B cell (primary cell): ENCODE measurements around the gene PSMG3. TPM values are rescaled to one million over a fixed set of nuclear protein-coding genes. Genes with fewer than 3 reads are reported as not detected.

Experiments
- ATAC-seq: fragments of 200-7000 bp; cut with Tn5 transposase; one replicate; pipeline ENCODE4 v1.10.0; 2021; ENCODE audit warnings: low read depth, mild to moderate bottlenecking, moderate number of reproducible peaks, moderate library complexity
- CTCF ChIA-PET: fragments of 350-600 bp; sonication (Branson Sonifier 250); formaldehyde crosslinking; loops from one replicate; lab custom pipeline; 2021; ENCODE audit warnings: antibody characterized with exemption, inconsistent platforms; lab: Charles Lee
- POLR2A ChIA-PET: fragments of 350-600 bp; sonication (Branson Sonifier 250); formaldehyde crosslinking; loops from one replicate; lab custom pipeline; 2021; ENCODE audit warnings: antibody characterized with exemption; lab: Charles Lee
- DNase-seq: peaks from one replicate; pipeline ENCODE4 v3.0.0; 2013
- H2AFZ ChIP-seq: 2 replicates; pipeline ENCODE4 v1.6.1; 2012; ENCODE audit warnings: mild to moderate bottlenecking, low read depth, low read length; ENCODE audit not compliant: insufficient read depth, poor library complexity, severe bottlenecking
- H3K27ac ChIP-seq, 2 donors: 1 replicate in 1 of 2; 2 replicates in 1 of 2; pipeline ENCODE4 v1.5.1; 2012 to 2013; ENCODE audit warnings: low read length in 2 of 2, mild to moderate bottlenecking in 2 of 2, moderate library complexity in 1 of 2
- H3K27me3 ChIP-seq, 4 experiments: fragments of 200-600 bp in 1 of 4; sonication (generic) in 1 of 4; replicated peaks in 1 of 4; 1 replicate in 2 of 4; 2 replicates in 2 of 4; pipeline versions ENCODE4 v1.6.1 to v1.7.0; 2013 to 2016; ENCODE audit warnings: low read length in 3 of 4, mild to moderate bottlenecking in 2 of 4, mixed read lengths in 1 of 4, moderate library complexity in 1 of 4; ENCODE audit not compliant: insufficient read depth in 4 of 4, control insufficient read depth in 3 of 4; ENCODE audit errors: control extremely low read depth in 1 of 4
- H3K36me3 ChIP-seq, 2 experiments: replicated peaks in 1 of 2; 1 replicate in 1 of 2; 2 replicates in 1 of 2; pipeline versions ENCODE4 v1.6.1 to v1.7.1; 2013; ENCODE audit warnings: low read length in 1 of 2; ENCODE audit not compliant: insufficient read depth in 2 of 2, control insufficient read depth in 1 of 2; ENCODE audit errors: control extremely low read depth in 1 of 2, extremely low read depth in 1 of 2
- H3K4me1 ChIP-seq, 2 donors: fragments of 200-600 bp in 1 of 2; sonication (generic) in 1 of 2; 1 replicate in 1 of 2; 2 replicates in 1 of 2; pipeline versions ENCODE4 v1.5.1 to v1.6.1; 2013 to 2017; ENCODE audit warnings: low read length in 2 of 2; ENCODE audit not compliant: control insufficient read depth in 2 of 2, insufficient read depth in 2 of 2
- H3K4me2 ChIP-seq: replicated peaks from 2 replicates; pipeline ENCODE3; 2012; ENCODE audit warnings: mild to moderate bottlenecking, low read depth, low read length; ENCODE audit not compliant: poor library complexity, severe bottlenecking
- H3K4me3 ChIP-seq, 5 experiments: fragments of 200-600 bp in 1 of 5; sonication (generic) in 1 of 5; 1 replicate in 3 of 5; 2 replicates in 2 of 5; pipeline versions ENCODE4 v1.5.1 to v1.7.0; 2011 to 2016; ENCODE audit warnings: low read length in 4 of 5, mild to moderate bottlenecking in 4 of 5, low read depth in 2 of 5, control low read depth in 1 of 5, moderate library complexity in 1 of 5; ENCODE audit not compliant: insufficient read depth in 1 of 5; ENCODE audit errors: control extremely low read depth in 1 of 5, extremely low read depth in 1 of 5
- H3K79me2 ChIP-seq: fragments of 200-600 bp; sonication (generic); one replicate; pipeline ENCODE4 v1.6.0; 2016; ENCODE audit warnings: low read length; ENCODE audit not compliant: control insufficient read depth, insufficient read depth
- H3K9ac ChIP-seq: fragments of 200-600 bp; sonication (generic); 2 replicates; pipeline ENCODE4 v1.6.1; 2017; ENCODE audit warnings: mild to moderate bottlenecking, low read length, moderate library complexity
- H3K9me3 ChIP-seq, 3 donors: one replicate each; pipeline versions ENCODE4 v1.6.1 to v1.7.1; 2013; ENCODE audit warnings: low read length in 2 of 3; ENCODE audit not compliant: control insufficient read depth in 2 of 3, insufficient read depth in 1 of 3; ENCODE audit errors: control extremely low read depth in 1 of 3
- H4K20me1 ChIP-seq: 2 replicates; pipeline ENCODE4 v1.6.0; 2012; ENCODE audit warnings: mild to moderate bottlenecking, low read length; ENCODE audit not compliant: insufficient read depth, control insufficient read depth, poor library complexity, severe bottlenecking
- H3K27ac Mint-ChIP-seq: one replicate; pipeline ENCODE4 v1.8.0; 2021; ENCODE audit warnings: mixed read lengths
- H3K27me3 Mint-ChIP-seq: one replicate; pipeline ENCODE4 v1.8.0; 2021; ENCODE audit warnings: mixed read lengths
- H3K4me1 Mint-ChIP-seq: one replicate; pipeline ENCODE4 v1.8.0; 2021; ENCODE audit warnings: mixed read lengths
- H3K4me3 Mint-ChIP-seq: one replicate; pipeline ENCODE4 v1.8.0; 2021; ENCODE audit warnings: mixed read lengths
- H3K9me3 Mint-ChIP-seq: one replicate; pipeline ENCODE4 v1.8.0; 2022; ENCODE audit warnings: mixed read lengths; ENCODE audit not compliant: insufficient read depth
- EZH2 ChIP-seq: IDR thresholded peaks from 2 replicates; pipeline ENCODE4 v1.6.1; 2012; ENCODE audit warnings: borderline replicate concordance, low read depth, mild to moderate bottlenecking, moderate library complexity, low read length; ENCODE audit not compliant: insufficient read depth, poor library complexity, severe bottlenecking
- WGBS: methylation state at CpG from one replicate; pipeline ENCODE4 v1.1.5; 2013; ENCODE audit warnings: missing lambda C conversion rate; ENCODE audit not compliant: insufficient coverage; 5-methylcytosine and 5-hydroxymethylcytosine counted together
- intact Hi-C: fragments of 100-400 bp; cut with micrococcal nuclease; formaldehyde crosslinking; loops from one replicate; pipeline ENCODE4 v1.10.0; 2022
- polyA plus RNA-seq: library from polyadenylated mRNA; depleted of rRNA; stranded (reverse); fragments of >200 nt; gene quantifications from 2 replicates; pipeline ENCODE4 v1.2.3, GENCODE V29; 2012
- total RNA-seq, 2 donors: library from RNA; stranded (reverse); fragments of 120-200 nt in 1 of 2; gene quantifications; 1 replicate in 1 of 2; 2 replicates in 1 of 2; pipeline versions ENCODE4 v1.2.3 to v1.2.4, GENCODE V29; 2013 to 2022
- TF ChIP-seq, protein P1 (sequence below): fragments of 200-600 bp; IDR thresholded peaks from one replicate; pipeline ENCODE4 v1.8.0; 2022; ENCODE audit warnings: antibody characterized with exemption, mild to moderate bottlenecking

The PSMG3 gene
- total and polyA plus RNA-seq, 2 donors (not counting 1 experiment from before 2014, with no cell fraction given), result 27.4 to 75.7 TPM

DNA sequence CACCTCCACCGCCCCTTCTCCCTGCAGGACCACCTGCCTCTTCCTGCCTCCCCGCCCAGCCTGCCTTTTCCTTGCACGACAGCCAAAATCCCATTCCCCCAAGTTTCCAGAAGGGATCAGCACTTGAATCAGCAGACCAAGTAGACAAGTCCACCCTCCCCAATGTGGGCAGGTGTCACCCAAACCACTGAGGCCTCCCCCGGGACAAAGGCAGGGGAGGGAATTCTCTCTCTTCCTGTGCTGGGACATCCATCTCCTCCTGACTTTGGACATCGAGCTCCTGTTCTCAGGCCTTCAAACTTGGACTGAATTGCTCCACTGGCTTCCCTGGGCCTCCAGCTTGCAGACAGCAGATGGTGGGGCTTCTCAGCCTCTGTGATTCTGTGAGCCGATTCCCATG, 21.6 kb upstream of the PSMG3 start:
- peaks cover 0 to 37% (median 17%) of the 10 kb centered on the region in 4 experiments for H3K27me3 ChIP-seq
- H3K4me1 ChIP-seq, result peaks cover 26 to 29% of the 10 kb centered on the region in 2 donors
- no peaks in the 10 kb centered on the region for H4K20me1 ChIP-seq
- peak overlapping the region; percentile 56 for H3K9ac ChIP-seq
- peaks cover 28% of the 10 kb centered on the region for H3K27me3 Mint-ChIP-seq
- peak overlapping the region; percentile 49 for H2AFZ ChIP-seq
- H3K9me3 Mint-ChIP-seq, result peaks cover 2% of the 10 kb centered on the region
- H3K9me3 ChIP-seq, result peaks cover 0 to 15% (median 0%) of the 10 kb centered on the region in 3 donors
- no peaks in the 10 kb centered on the region for H3K79me2 ChIP-seq
- H3K36me3 ChIP-seq, result no peaks in the 10 kb centered on the region
- 62% methylated on average over 6 of the region's 6 CpGs for whole genome bisulfite sequencing
- ChIA-PET POLR2A (no interaction called here), CTCF (interaction anchor here (1.3 kb wide), 1 partner anchor 11 kb away, joined by 4 read pairs; no protein-coding TSS in a partner anchor)
- H3K4me3 Mint-ChIP-seq, result peak overlapping the region; percentile 59
- peaks cover 29% of the 10 kb centered on the region for H3K4me1 Mint-ChIP-seq
- H3K4me3 ChIP-seq, result peak overlapping the region in 1 of 5 experiments; percentile 52
- H3K4me2 ChIP-seq, result peak overlapping the region; percentile 86
- intact Hi-C loops, result no loop called here
- peak overlapping the region; percentile 51 for H3K27ac Mint-ChIP-seq
- H3K27ac ChIP-seq, result no peak overlapping the region
- TF ChIP-seq, protein P1, sequence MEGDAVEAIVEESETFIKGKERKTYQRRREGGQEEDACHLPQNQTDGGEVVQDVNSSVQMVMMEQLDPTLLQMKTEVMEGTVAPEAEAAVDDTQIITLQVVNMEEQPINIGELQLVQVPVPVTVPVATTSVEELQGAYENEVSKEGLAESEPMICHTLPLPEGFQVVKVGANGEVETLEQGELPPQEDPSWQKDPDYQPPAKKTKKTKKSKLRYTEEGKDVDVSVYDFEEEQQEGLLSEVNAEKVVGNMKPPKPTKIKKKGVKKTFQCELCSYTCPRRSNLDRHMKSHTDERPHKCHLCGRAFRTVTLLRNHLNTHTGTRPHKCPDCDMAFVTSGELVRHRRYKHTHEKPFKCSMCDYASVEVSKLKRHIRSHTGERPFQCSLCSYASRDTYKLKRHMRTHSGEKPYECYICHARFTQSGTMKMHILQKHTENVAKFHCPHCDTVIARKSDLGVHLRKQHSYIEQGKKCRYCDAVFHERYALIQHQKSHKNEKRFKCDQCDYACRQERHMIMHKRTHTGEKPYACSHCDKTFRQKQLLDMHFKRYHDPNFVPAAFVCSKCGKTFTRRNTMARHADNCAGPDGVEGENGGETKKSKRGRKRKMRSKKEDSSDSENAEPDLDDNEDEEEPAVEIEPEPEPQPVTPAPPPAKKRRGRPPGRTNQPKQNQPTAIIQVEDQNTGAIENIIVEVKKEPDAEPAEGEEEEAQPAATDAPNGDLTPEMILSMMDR, result no peak
- no peak for TF ChIP-seq EZH2
- ATAC-seq, result no peak
- no peak for DNase-seq

DNA sequence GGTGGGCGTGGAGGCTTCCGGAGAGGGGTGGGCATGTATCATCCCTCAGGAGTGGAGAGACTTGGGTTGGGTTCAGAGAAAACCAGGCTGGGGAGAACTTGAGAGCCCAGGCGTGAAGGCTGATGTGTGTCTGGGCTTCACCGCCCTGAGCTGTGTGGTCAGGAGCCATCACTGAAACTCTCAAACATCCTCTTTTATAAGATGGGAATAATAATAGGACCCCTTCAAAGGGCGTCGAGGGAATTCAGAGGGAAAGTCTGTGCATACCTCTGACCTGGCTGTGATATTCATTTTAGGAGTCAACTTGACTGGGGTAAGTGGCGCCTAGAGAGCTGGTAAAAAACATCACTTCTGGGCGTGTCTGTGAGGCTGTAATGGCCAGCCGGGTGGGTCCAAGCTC, 21.1 kb upstream of the PSMG3 start:
- Mint-ChIP-seq H3K27ac (no peak overlapping the region), H3K4me1 (peaks cover 29% of the 10 kb centered on the region), H3K27me3 (peaks cover 28% of the 10 kb centered on the region), H3K4me3 (peak overlapping the region; percentile 12), H3K9me3 (peaks cover 2% of the 10 kb centered on the region)
- ChIA-PET POLR2A (interaction anchor here (0.6 kb wide), 1 partner anchor 348 kb away, joined by 4 read pairs; no protein-coding TSS in a partner anchor), CTCF (interaction anchor here (1.3 kb wide), 1 partner anchor 10 kb away, joined by 4 read pairs; no protein-coding TSS in a partner anchor)
- H3K79me2 ChIP-seq, result no peaks in the 10 kb centered on the region
- peaks cover 26 to 29% of the 10 kb centered on the region in 2 donors for H3K4me1 ChIP-seq
- TF ChIP-seq, protein P1, result no peak
- TF ChIP-seq EZH2, result no peak
- peak overlapping the region; percentile 86 for H3K4me2 ChIP-seq
- H2AFZ ChIP-seq, result no peak overlapping the region
- peaks cover 0 to 37% (median 17%) of the 10 kb centered on the region in 4 experiments for H3K27me3 ChIP-seq
- H3K27ac ChIP-seq, result no peak overlapping the region
- no peak for DNase-seq
- peaks cover 0 to 15% (median 0%) of the 10 kb centered on the region in 3 donors for H3K9me3 ChIP-seq
- H4K20me1 ChIP-seq, result no peaks in the 10 kb centered on the region
- H3K9ac ChIP-seq, result no peak overlapping the region
- 58% methylated on average over 7 of the region's 9 CpGs for WGBS
- no peaks in the 10 kb centered on the region for H3K36me3 ChIP-seq
- intact Hi-C loops, result no loop called here
- H3K4me3 ChIP-seq, result no peak overlapping the region
- ATAC-seq, result no peak
